GM10266 (cell line): ENCODE measurements around the gene C2CD2.

Source experiments
- DNase-seq: peaks from one replicate; pipeline ENCODE4 v3.0.0; 2012; ENCODE audit errors: extremely low spot score
- CTCF ChIP-seq: IDR thresholded peaks from 2 replicates; pipeline ENCODE4 v1.5.1; 2012; ENCODE audit warnings: mild to moderate bottlenecking, low read depth; ENCODE audit not compliant: control insufficient read depth, insufficient read depth; ENCODE audit errors: missing control alignments

Gene C2CD2

GRCh38 chr21:41993744-41994143 lies 39.9 kb upstream of the C2CD2 start:
- no peak for TF ChIP-seq CTCF
- no peak for DNase-seq

GRCh38 chr21:41992576-41992975 lies 38.8 kb upstream of the C2CD2 start:
- no peak for DNase-seq
- TF ChIP-seq CTCF: no peak

- TF ChIP-seq CTCF: no peak
- DNase-seq: no peak
Measured at GRCh38 chr21:41991659-41992058, 37.8 kb upstream of the C2CD2 start.

- TF ChIP-seq CTCF: no peak
- no peak for DNase-seq
Measured at GRCh38 chr21:41989698-41990097, 35.9 kb upstream of the C2CD2 start.

GRCh38 chr21:41987310-41987709 lies 33.5 kb upstream of the C2CD2 start:
- TF ChIP-seq CTCF: no peak
- DNase-seq: no peak

- no peak for DNase-seq
- no peak for TF ChIP-seq CTCF
Measured at GRCh38 chr21:41985662-41986416, 32.0 kb upstream of the C2CD2 start.

GRCh38 chr21:41983229-41983628 lies 29.4 kb upstream of the C2CD2 start:
- no peak for TF ChIP-seq CTCF

More at GRCh38 chr21:41983229-41983628, 29.4 kb upstream of the C2CD2 start:
- no peak for DNase-seq
